Endothelial cell of umbilical vein (primary cell): Measurements from ENCODE around the gene TMX1. TPM values are rescaled to one million over a fixed set of nuclear protein-coding genes. Genes with fewer than 3 reads are reported as not detected.

Source experiments
- BruUV-seq: library from RNA; stranded (reverse); fragments of 400-500 nt; replicated peaks from 2 replicates; lab custom pipeline; 2021; lab: Mats Ljungman, UMichigan
- CTCF ChIA-PET: fragments of 300-600, 350-600 bp; sonication (Branson Sonifier 250); formaldehyde crosslinking; loops from one replicate; lab custom pipeline; 2021; ENCODE audit warnings: antibody characterized with exemption, inconsistent platforms; lab: Charles Lee
- POLR2A ChIA-PET: fragments of 300-600, 350-600 bp; sonication (Branson Sonifier 250); formaldehyde crosslinking; loops from one replicate; lab custom pipeline; 2021; ENCODE audit warnings: antibody characterized with exemption, inconsistent platforms; lab: Charles Lee
- DNase-seq: peaks from one replicate; pipeline ENCODE4 v3.0.0-alpha.2; 2011; ENCODE audit warnings: low read depth, low spot score
- FAIRE-seq: peaks from 2 replicates; lab custom pipeline; 2011; peaks lifted over from hg19 to GRCh38; lab: Jason Lieb, UNC
- H2AFZ ChIP-seq: 2 replicates; pipeline ENCODE4 v1.6.0; 2012; ENCODE audit warnings: low read depth, low read length, control low read depth, inconsistent platforms
- H3K27ac ChIP-seq: 2 replicates; pipeline ENCODE4 v1.5.1; 2011; ENCODE audit warnings: low read depth, mild to moderate bottlenecking, control low read depth, low read length, moderate library complexity; ENCODE audit not compliant: insufficient read depth
- H3K27me3 ChIP-seq, 2 experiments: 2 replicates each; pipeline versions ENCODE4 v1.6.0 to v1.6.1; 2011; ENCODE audit warnings: low read length in 2 of 2, mixed read lengths in 1 of 2; ENCODE audit not compliant: control insufficient read depth in 2 of 2, insufficient read depth in 2 of 2
- H3K36me3 ChIP-seq, 2 experiments: 2 replicates in 1 of 2; 3 replicates in 1 of 2; pipeline ENCODE4 v1.5.1; 2011; ENCODE audit warnings: low read length in 2 of 2, mild to moderate bottlenecking in 1 of 2, moderate library complexity in 1 of 2; ENCODE audit not compliant: control insufficient read depth in 2 of 2, insufficient read depth in 2 of 2; ENCODE audit errors: extremely low read depth in 1 of 2
- H3K4me1 ChIP-seq: 3 replicates; pipeline ENCODE4 v1.5.1; 2011; ENCODE audit warnings: mild to moderate bottlenecking, low read length; ENCODE audit not compliant: control insufficient read depth, insufficient read depth; ENCODE audit errors: extremely low read depth
- H3K4me2 ChIP-seq: 2 replicates; pipeline ENCODE4 v1.6.1; 2011; ENCODE audit warnings: low read length, control low read depth, mixed read lengths; ENCODE audit not compliant: insufficient read depth
- H3K4me3 ChIP-seq, 3 experiments: fragments of 200-600 bp in 1 of 3; sonication (generic), shearing (Covaris generic) in 1 of 3; replicated peaks in 1 of 3; 2 replicates each; pipeline ENCODE4 v1.5.1; 2011 to 2016; ENCODE audit warnings: control low read depth in 3 of 3, low read length in 3 of 3, mild to moderate bottlenecking in 2 of 3, inconsistent platforms in 1 of 3, low read depth in 1 of 3, moderate library complexity in 1 of 3; ENCODE audit not compliant: insufficient read depth in 1 of 3
- H3K79me2 ChIP-seq: 2 replicates; pipeline ENCODE4 v1.6.0; 2012; ENCODE audit warnings: low read length, inconsistent platforms; ENCODE audit not compliant: control insufficient read depth, insufficient read depth
- H3K9ac ChIP-seq: replicated peaks from 2 replicates; pipeline ENCODE3; 2011; ENCODE audit warnings: low read length, control low read depth; ENCODE audit not compliant: insufficient read depth; ENCODE audit errors: extremely low read depth
- H3K9me1 ChIP-seq: replicated peaks from 3 replicates; pipeline ENCODE4 v1.6.0; 2011; ENCODE audit warnings: mild to moderate bottlenecking, low read length; ENCODE audit not compliant: control insufficient read depth, insufficient read depth; ENCODE audit errors: extremely low read depth
- H3K9me3 ChIP-seq: replicated peaks from 2 replicates; pipeline ENCODE4 v1.5.1; 2012; ENCODE audit warnings: low read length, inconsistent platforms; ENCODE audit not compliant: control insufficient read depth, insufficient read depth
- H4K20me1 ChIP-seq: replicated peaks from 2 replicates; pipeline ENCODE3; 2011; ENCODE audit warnings: mild to moderate bottlenecking, low read length; ENCODE audit not compliant: control insufficient read depth, insufficient read depth; ENCODE audit errors: extremely low read depth
- CTCF ChIP-seq, 2 donors: IDR thresholded peaks; 1 replicate in 1 of 2; 2 replicates in 1 of 2; pipeline ENCODE4 v1.5.1; 2011; ENCODE audit warnings: low read length in 2 of 2, mild to moderate bottlenecking in 2 of 2, moderate library complexity in 2 of 2, control low read depth in 1 of 2, inconsistent platforms in 1 of 2, low read depth in 1 of 2; ENCODE audit not compliant: insufficient read depth in 1 of 2; ENCODE audit errors: extremely low read depth in 1 of 2
- EZH2 ChIP-seq: IDR thresholded peaks from 2 replicates; pipeline ENCODE4 v1.6.1; 2012; ENCODE audit warnings: borderline replicate concordance, low read depth, mild to moderate bottlenecking, moderate library complexity, low read length, inconsistent platforms; ENCODE audit not compliant: severe bottlenecking
- GATA2 ChIP-seq: IDR thresholded peaks from 2 replicates; pipeline ENCODE4 v1.7.0; 2011; ENCODE audit warnings: low read depth, mild to moderate bottlenecking, moderate library complexity, mixed read lengths, low read length; ENCODE audit not compliant: insufficient read length, insufficient read depth
- JUN ChIP-seq: IDR thresholded peaks from 2 replicates; pipeline ENCODE4 v1.6.1; 2011; ENCODE audit warnings: borderline replicate concordance, low read depth; ENCODE audit not compliant: insufficient read length, insufficient read depth
- MYC ChIP-seq: IDR thresholded peaks from one replicate; pipeline ENCODE4 v1.6.1; 2011; ENCODE audit warnings: mild to moderate bottlenecking, low read depth, low read length
- dilution Hi-C: fragments of 300-500 bp; cut with MboI; formaldehyde crosslinking; loops from one replicate; pipeline ENCODE4 v1.15.0; 2019; ENCODE audit warnings: low sequenced_read_pairs; ENCODE audit not compliant: extremely low pct_ligation_motif_present
- intact Hi-C: fragments of 100-400 bp; cut with micrococcal nuclease; formaldehyde crosslinking; loops from one replicate; pipeline ENCODE4 v1.10.0; 2022
- polyA plus RNA-seq, 4 experiments: library from polyadenylated mRNA; depleted of rRNA in 3 of 4; stranded (reverse) in 3 of 4; unstranded in 1 of 4; fragments of >200 nt; gene quantifications; 2 replicates each; pipeline versions ENCODE4 v1.2.1 to v1.2.3, GENCODE V29; 2011 to 2012; ENCODE audit warnings: missing spikeins in 1 of 4
- total RNA-seq: library from RNA; stranded (reverse); gene quantifications from 2 replicates; pipeline ENCODE4 v1.2.3, GENCODE V29; 2021
- TF ChIP-seq, protein P1 (sequence below): IDR thresholded peaks from 2 replicates; pipeline ENCODE4 v1.6.1; 2011; ENCODE audit not compliant: insufficient read depth, insufficient read length

Gene TMX1
- total and polyA plus RNA-seq, 2 donors (not counting 3 experiments of a cell fraction or from before 2014, with no cell fraction given) = 11.4 to 41.9 TPM

- no TSS peak for BruUV-seq
- no peak overlapping the region for H3K4me3 ChIP-seq
- no peak overlapping the region for H3K9ac ChIP-seq
- H3K27me3 ChIP-seq = no peaks in the 10 kb centered on the region
- no peaks in the 10 kb centered on the region for H3K79me2 ChIP-seq
- CTCF ChIA-PET = interaction anchor here (1.0 to 11.3 kb wide), 2 partner anchors 465 to 493 kb away, joined by 3 to 240 read pairs; no protein-coding TSS in a partner anchor
- POLR2A ChIA-PET = no interaction called here
- no peaks in the 10 kb centered on the region for H3K36me3 ChIP-seq
- no peak overlapping the region for H3K27ac ChIP-seq
- no peak overlapping the region for H2AFZ ChIP-seq
- H4K20me1 ChIP-seq = no peaks in the 10 kb centered on the region
- no peaks in the 10 kb centered on the region for H3K9me1 ChIP-seq
- H3K4me2 ChIP-seq = no peak overlapping the region
- TF ChIP-seq EZH2 (no peak), MYC (no peak), GATA2 (no peak), CTCF (IDR thresholded peaks at IDR 0.05; ENCODE audit: extremely low read depth in 1 of 2, insufficient read depth in 1 of 2, low read depth in 1 of 2, low read length in 2 of 2) (no peak), JUN (no peak)
- TF ChIP-seq, protein P1, sequence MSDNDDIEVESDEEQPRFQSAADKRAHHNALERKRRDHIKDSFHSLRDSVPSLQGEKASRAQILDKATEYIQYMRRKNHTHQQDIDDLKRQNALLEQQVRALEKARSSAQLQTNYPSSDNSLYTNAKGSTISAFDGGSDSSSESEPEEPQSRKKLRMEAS = no peak
- H3K9me3 ChIP-seq = no peaks in the 10 kb centered on the region
- no peak for FAIRE-seq
- DNase-seq = no peak
- dilution Hi-C loops (no loop called here), intact Hi-C loops (loop anchor here (10.0 kb wide), 1 partner anchor 260 kb away; no protein-coding TSS in a partner anchor)
- H3K4me1 ChIP-seq = no peaks in the 10 kb centered on the region
These were observed 45.1 kb downstream of the TMX1 start for GRCh38 chr14:51285120-51285519.
